Hematopoietic multipotent progenitor cell treated with erythropoietin and hydrocortisone succinate and interleukin-3 and kit ligand, for 4 days (in vitro differentiated cells): ENCODE results near the gene STX1A.
"Not testable (repeated sequence)": the region's sequence is repeated elsewhere in the genome, so short reads cannot be mapped to it uniquely, and the experiment has no call there.

ENCODE experiments used
- DNase-seq: peaks from one replicate; pipeline ENCODE4 v3.0.0-alpha.2; 2015

Gene STX1A

DNA sequence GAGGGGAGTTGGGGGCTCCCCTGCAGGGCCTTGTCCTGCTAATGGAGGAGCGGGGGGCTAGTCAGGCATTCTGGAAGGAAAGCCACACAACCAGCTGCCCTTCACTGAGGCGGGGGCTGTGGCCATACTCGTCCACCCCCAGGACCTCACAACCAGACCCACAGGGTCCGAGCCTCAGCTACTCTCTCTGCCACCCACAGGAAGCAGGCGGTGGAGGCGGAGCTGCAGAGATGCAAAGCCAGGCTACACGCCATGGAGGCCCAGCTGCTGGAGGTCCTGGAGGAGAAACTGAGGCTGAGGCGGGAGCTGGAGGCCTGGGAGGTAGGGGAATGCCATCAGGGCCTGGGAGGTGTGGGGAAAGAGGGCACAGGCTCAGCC, 16.0 kb upstream of the STX1A start:
- no peak for DNase-seq

DNA sequence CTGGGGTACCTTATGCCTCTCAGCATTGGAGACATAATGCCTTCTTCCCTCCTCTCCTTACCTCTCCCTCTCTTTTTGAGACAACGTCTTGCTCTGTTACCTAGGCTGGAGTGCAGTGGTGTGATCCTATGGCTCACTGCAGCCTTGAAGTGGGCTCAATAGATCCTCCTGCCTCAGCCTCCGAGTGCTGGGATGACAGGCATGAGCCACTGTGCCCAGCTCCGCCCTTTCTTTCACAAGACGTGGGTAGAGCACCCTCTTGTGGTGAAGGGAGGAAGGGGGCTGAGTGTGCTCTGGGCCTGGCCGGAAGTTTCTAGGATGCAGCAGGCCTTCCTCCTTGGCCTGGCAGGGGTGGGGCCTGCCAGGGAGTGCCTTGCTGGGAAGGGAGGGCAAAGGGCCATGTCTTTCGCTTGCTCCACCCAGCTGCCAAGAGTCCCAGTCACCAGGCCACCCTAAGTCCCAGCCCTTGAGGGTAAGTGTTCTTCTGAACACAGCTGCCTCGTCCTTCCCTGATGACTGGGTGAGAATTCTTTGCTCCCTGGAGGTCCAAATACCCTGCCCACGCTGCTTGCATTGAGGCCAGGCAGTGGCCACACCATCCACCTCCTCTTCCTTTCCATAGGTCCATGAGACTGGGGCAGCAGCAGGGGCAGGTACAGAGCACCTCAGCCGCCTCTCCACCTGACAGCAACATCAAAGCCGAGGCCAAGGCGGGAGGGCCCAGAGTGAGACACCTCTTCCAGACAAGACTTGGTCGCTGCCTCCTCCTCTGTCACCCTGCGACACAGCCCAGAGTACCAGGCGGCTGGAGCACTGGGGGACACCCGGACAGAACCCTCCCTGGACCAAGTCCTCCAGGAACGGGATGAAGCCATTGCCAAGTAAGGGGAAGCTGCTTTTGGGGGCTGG, 15.4 kb upstream of the STX1A start:
- DNase-seq, result peak; percentile 96

DNA sequence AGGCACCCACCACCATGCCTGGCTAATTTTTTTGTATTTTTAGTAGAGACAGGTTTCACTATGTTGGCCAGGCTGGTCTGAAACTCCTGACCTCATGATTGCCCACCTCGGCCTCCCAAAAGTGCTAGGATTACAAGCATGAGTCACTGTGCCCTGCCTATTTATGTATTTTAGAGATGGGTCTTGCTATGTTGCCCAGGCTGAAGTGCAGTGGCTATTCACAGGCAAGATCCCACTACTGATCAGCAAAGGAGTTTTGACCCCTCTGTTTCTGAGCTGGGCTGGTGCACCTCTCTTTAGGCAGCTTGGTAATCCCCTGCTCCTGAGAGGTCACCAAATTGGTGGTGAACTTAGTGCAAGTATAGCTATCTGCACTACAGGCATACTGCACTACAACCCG, 12.9 kb upstream of the STX1A start:
- no peak for DNase-seq

DNA sequence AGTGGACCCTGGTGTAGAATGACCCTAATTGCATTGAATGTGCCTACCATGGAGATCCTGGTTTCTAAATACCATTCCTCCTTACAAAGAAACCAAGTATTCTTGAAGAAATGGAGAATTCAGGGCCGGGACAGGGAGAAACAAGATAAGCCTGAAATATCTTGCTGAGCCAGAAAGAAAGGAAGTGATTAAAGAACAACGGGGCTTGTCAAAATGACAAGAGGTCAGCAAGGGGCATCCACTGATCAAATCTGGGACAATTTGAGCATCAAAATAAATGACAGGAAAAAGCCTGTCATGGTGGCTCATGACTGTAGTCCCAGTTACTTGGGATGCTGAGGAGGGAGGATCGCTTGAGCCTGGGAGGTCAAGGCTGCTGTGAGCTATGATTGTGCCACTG, 11.0 kb upstream of the STX1A start:
- DNase-seq, result no peak

DNA sequence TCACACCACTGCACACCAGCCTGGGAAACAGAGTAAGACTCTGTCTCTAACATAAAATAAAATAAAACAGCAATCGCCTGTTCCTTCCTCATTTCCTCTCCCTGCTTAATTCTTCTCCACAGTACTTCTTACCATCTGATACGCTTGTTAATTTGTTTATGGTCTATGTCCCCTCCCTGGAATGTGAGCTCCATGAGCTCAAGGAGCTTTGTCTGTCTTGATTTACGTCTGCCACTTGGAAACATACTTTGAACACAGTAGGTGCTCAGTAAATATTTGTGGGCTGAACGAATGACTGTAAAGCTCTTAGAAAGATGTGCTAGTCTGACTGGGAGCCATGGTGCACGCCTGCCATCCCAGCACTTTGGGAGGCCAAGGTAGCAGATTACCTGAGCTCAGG, 9.1 kb upstream of the STX1A start:
- DNase-seq, result no peak

DNA sequence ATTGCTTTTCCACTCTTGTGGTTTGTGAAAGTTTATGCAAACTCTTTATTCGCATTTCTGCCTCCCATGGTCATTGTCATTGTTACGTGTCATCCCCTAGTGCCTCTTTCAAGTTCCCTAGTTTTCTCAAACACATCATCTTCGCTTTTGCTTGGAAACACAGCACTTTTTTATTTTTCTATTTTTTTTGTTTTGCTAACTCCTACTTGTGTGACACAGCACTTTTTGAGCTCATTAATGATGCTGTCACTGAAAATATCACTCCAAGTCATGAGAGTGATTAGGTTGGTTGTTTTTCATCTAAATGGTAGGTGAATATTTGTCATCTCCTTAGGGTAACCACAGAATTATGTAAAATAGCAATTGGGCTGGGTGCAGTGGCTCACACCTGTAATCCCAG, 8.5 kb upstream of the STX1A start:
- no peak for DNase-seq

DNA sequence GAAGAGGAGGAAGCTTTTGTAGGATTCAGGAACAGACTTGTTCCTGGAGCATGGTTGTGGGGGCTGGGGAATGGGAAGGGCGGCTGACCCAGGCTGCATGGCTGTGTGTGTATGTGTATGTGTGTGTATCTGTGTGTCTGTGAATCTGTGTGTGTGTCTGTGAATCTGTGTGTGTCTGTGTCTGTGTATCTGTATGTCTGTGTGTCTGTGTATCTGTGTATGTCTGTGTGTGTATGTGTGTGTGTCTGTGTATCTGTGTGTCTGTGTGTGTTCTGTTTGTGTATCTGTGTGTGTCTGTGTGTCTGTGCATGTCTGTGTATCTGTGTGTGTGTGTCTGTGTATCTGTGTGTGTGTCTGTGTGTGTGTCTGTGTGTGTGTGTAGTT, 6.6 kb upstream of the STX1A start:
- DNase-seq, result no peak

DNA sequence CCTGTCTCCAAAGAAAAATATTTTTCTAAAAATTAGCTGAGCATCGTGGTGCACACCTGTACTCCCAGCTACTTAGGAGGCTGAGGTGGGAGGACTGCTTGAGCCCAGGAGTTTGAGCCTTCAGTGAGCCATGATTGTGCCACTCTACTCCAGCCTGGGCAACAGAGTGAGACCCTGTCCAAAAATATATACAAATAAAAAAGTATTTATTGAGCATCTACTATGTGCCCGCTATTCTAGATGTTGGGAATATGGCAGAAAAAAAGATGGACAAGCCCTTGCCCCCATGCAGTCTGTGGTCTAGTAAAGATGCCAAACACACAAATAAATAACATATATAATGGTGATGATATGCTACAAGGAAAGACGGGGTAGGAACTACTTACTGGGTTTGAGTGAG, 4.3 kb upstream of the STX1A start:
- no peak for DNase-seq

DNA sequence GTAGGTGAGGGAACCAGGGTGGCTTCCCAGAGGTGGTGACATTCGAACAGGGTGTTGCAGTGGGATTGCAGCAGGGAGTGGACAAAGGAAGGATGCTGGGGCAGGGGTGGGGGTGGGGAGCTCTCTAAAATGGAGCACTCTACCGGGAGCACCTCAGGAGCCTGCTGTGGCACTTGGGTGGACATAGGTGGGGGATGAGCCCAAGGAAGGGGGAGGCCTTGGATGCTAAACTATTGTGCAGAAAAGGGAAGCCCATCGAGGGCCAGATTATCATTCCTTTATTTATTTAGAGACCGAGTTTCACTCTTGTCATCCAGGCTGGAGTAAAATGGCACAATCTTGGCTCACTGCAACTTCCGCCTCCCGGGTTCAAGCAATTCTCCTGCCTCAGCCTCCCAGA, 3.3 kb upstream of the STX1A start:
- no peak for DNase-seq

DNA sequence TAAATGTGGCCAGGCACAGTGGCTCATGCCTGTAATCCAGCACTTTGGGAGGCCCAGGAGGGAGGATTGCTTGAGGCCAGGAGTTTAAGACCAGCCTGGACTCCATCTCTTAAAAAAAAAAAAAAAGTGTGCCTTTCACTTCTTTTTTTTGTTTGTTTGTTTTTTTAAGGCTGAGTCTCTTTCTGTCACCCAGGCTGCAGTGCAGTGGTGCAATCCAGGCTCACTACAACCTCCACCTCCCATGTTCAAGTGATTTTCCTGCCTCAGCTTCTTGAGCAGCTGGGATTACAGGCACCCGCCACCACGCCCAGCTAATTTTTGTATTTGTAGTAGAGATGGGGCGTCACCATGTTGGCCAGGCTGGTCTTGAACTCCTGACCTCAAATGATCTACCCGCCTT, 2.7 kb upstream of the STX1A start:
- not testable (repeated sequence) for DNase-seq

DNA sequence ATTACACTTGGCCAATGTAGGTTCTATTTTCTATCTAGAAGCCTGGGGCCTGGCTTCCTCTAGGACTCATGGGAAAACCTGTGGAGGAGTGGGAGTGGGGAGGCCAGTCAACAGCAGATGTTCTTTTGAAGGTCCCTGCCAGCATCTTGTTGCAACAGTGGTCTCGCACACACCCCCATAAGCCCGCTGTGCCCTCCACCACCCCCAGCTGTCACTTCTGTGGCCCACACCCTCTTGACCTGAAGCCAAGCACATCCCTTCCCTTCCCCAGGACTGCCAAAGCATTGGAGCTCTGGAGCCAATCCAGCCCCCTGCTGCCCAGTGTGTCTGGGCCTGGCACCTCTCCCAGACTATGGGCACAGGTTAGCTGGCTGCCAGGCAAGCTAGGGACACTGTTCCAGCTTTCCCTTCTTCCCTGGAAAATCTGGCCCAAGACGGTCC, 1.9 kb upstream of the STX1A start:
- DNase-seq, result no peak

DNA sequence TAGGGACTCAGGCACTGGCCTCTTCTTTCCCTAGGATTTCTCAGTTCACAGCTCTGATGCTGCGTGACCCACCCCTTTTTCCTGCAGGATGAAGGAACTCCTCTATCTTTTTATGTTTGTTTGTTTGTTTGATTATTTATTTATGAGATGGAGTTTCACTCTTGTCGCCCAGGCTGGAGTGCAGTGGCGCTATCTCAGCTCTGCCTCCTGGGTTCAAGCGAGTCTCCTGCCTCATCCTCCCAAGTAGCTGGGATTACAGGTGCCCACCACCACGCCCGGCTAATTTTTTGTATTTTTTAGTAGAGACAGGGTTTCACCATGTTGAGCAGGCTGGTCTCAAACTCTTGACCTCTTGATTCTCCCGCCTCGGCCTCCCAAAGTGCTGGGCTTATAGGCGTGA, 974 bp upstream of the STX1A start:
- not testable (repeated sequence) for DNase-seq

DNA sequence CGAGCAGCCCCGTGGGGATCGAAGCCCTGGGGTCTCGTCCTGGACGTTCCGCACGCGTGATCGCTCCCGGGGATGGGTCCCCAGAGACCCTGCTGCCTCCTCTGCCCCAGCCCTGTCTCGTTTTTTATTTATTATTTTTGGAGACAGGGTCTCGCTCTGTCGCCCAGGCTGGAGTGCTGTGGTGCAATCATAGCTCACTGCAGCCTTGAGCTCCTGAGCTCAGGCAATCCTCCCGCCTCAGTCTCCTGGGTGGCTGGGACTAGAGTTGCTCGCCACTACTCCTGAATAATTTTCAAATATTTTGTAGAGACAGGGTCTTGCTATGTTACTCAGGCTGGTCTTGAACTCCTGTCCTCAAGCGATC, 319 bp upstream of the STX1A start:
- DNase-seq, result no peak

DNA sequence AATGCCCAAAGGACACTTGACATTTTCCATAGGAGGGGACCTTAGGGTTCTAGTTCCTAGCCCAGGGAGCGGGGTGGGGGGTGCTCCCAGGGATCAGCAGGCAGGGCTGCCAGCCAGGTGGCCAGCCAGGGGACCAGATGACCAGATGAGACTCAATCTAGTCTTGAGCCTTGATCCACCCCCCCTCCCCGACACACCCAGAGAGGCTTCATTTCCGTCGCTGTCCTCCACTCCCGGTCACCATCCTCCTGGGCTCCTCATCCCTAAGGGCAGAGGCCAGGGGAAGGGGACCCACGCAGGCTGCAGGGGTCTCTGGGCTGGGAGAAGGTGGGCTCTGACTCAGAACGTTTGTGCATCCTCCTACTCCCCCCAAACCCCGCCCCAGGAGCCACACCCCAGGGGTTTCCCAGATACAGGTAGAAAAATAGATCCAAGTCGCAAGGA, 1.0 kb downstream of the STX1A start:
- DNase-seq, result no peak

DNA sequence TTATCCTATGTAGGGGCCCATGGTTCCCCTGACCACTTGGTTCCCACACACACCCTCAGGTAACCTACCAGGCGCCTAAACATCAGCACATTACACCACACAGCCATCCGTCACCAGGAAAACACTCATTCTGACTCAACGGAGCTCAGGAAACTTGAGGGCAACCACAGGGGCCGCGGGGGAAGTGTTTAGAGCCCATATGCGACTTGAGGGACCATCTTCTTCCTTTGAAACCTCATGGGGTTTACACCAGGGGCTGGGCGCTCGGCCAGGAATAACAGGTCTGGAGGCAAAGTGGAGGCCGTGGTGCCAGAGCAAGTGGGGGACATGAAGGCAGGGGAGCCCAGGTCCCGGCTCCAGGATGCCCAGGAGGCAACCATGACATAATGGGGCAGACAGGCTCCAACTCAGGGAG, 1.5 kb downstream of the STX1A start:
- DNase-seq, result peak; percentile 91

DNA sequence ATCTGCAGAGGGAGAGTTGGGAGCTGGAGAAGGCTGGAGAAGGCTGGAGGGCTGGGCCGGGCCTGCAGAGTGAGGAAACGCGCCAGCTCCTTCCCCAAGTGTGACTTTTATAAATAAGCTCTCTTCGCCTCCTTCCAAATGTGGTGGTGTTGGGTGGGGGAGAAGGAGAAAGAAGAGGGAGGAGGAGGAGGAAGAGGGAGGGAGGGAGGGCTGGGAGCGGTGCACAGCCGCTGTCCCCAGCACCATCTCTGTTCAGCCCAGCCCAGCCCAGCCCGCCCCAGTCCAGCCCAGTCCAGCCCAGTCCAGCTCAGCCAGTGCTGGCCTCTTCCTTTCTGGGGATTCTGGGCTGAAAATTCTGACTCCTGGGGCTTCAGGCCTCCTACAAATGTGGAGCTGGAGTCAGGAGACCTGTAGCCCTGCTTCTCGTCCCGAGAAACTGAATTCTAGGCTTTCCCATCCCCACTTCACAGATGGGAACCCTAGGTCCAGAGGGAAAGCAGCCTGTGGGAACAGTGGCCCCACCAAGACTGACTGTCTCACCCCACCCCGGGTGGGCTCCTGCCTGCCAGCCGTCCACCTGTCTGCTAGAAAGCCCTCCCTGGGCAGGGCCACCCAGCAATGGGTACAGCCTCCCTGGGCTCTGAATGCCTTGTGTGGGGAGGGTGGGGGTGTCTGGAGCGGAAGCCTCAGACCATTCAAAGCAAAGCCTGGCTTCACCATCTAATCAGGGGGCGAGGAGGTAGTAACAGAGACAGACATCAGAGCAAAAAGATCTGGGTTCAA, 2.3 kb downstream of the STX1A start:
- no peak for DNase-seq

DNA sequence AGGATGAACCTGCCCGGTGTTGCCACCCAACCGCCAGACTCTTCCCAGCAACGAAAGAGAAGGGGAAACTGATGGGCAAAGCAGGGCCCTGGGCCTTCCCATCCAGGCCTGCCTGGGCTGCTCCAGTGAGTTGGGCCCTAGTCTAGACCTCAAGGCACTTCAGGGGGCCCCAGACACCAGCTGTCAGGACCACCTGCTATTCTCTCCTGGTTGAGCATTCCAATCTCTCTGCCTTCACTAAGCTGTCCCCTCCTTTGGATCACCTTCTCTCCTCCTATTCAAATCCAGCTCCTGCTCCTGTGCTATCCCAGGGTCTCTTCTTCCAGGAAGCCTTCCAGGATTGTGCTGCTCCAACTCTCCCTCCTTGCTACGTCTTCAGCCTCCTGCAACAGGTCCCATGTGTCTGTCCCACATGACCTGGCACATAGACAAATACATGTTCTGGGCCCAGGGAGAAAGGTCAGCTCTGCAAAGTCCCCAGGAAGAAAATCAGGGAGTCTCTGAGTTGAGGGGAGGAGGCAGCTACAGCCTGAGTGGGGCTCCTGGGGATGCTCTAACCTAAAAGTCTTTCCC, 3.1 kb downstream of the STX1A start:
- DNase-seq, result no peak

DNA sequence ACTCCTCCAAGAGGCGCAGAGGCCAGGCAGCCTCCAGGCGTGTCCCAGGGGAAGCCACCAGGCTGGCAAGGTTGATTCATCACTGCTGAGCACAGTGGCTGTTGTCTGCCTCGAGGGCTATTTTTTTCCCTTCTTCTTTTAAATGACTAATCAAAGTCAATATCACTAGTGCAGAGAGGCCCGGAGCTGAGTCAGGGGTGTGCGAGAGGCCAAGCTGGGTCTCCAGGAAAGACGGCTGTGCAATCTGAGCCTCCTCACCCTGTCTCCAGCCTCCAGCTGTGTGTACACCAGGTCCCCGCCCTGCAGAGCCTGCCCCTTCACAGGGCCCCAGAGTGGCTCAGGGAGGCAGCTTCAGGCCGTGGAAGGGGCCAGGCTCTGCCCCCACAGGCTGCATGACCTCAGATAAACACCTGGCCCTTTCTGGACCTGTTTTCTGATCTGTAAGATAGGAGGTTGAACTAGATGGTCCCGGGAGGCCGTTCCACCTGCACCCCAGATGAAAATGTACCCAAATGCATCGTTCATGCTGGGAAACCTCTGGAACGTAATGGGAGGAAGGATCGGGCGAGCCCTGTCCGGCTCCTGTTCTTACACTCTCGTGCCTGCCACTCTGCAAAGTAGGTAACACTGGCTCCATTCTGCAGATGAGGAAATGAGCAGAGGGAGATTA, 3.7 kb downstream of the STX1A start:
- DNase-seq, result peak; percentile 77

DNA sequence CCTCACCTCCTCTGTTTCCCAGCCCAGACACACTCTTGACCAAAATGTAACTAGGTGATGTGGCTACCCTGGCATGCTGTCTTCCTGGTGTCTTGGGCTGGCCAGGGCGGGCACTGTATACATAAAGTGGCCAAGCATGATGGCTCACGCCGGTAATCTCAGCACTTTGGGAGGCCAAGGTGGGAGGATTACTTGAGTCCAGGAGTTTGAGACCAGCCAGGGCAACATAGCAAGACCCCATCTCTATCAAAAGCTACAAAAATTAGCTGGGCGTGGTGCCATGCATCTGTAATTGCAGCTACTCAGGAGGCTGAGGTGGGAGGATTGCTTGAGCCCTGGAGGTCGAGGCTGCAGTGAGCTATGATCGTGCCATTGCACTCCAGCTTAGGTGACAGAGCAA, 6.2 kb downstream of the STX1A start:
- DNase-seq, result not testable (repeated sequence)

DNA sequence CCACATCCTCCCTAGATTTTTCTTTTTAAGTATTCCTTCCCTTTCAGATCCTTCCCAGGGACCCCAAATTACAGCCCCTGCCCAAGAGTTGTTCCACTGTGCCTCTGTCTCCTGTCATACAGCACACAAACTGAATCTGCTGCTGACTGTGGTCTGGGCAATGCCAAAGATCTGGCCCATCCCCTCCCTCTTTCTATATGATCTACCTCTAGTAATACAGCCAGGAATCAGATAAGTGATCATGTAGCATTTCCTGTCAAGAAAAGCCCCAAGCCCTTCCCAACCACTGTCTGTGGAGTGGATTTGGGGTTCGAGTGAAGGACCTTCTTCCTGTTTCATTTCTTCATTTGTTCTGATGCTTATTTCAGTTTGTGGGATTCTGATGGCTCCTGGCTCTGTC, 6.7 kb downstream of the STX1A start:
- no peak for DNase-seq

DNA sequence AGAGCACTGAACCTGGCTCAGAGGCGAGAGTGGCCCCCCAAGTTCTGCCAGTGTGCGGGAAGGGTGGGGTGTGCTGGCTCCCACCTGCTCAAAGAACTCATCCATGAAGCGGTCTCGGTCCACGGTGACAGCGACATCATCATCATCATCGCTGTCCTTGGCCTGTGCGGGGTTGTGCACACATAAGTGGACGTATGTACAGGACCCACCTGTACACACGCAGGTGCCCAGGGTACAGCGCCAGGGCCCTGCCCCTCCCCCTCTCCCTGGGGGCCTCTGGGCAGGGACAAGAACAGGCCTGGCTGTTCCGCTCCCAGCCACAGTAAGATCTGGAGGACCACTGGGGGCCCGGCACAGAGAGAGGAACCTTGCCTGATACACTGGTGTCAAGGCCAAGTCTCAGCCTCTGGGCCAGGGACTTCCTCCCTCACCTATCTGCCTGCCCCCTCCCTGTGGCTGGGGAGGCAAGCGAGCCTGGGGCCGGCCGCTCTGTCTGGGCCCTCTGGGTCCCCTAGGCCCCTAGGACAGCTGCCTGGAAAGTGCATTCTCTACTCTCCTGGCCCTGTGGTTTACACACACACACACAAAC, 10.4 kb downstream of the STX1A start:
- DNase-seq, result no peak

DNA sequence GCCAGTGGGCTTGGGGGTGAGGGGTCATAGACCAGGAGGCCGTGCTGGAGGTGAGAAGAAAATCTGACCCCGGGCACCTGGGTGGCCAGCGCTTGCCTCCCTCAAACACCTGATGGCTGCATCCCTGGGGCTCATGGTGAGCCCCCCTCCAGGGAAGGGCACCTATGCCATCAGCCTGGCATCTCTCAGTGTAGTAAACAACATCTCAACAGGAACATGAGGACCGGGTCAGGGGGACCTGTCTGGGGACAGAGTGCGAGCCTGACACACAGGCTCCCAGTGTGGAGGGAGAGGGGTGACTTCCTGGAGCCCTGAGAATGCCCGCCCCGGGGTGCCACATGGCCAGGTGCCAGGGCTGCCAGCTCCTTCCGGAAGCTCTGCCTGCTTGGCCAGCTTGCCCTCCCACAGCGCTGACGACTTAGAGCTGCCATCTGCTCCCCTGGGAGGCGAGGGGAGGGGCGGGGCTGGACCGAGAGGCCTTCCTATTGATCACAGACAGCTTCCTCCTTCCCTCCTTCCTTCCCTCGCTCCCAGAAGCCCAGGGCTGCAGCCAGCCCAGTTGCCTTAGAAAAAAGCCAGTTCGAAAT, 12.3 kb downstream of the STX1A start:
- peak; percentile 47 for DNase-seq
